ENCODE data around the gene PCSK1.
"Not testable (repeated sequence)": the region's sequence is repeated elsewhere in the genome, so short reads cannot be mapped to it uniquely, and the experiment has no call there.

DNA sequence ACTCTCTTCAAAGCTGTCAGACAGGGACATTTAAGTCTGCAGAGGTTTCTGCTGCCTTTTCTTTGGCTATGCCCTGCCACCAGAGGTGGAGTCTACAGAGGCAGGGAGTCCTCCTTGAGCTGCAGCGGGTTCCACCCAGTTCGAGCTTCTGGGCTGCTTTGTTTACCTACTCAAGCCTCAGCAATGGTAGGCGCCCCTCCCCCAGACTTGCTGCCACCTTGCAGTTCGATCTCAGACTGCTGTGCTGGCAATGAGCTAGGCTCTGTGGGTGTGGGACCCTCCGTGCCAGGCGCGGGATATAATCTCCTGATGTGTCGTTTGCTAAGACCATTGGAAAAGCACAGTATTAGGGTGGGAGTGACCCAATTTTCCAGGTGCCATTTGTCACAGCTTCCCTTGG, 65.7 kb downstream of the PCSK1 start:
- not testable (repeated sequence) for TF ChIP-seq POLR2A, EP300, POLR2AphosphoS5 (IDR thresholded peaks at IDR 0.05)
- TF ChIP-seq, protein P1, sequence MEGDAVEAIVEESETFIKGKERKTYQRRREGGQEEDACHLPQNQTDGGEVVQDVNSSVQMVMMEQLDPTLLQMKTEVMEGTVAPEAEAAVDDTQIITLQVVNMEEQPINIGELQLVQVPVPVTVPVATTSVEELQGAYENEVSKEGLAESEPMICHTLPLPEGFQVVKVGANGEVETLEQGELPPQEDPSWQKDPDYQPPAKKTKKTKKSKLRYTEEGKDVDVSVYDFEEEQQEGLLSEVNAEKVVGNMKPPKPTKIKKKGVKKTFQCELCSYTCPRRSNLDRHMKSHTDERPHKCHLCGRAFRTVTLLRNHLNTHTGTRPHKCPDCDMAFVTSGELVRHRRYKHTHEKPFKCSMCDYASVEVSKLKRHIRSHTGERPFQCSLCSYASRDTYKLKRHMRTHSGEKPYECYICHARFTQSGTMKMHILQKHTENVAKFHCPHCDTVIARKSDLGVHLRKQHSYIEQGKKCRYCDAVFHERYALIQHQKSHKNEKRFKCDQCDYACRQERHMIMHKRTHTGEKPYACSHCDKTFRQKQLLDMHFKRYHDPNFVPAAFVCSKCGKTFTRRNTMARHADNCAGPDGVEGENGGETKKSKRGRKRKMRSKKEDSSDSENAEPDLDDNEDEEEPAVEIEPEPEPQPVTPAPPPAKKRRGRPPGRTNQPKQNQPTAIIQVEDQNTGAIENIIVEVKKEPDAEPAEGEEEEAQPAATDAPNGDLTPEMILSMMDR (IDR thresholded peaks at IDR 0.05), result not testable (repeated sequence)

Measured in sigmoid colon (tissue), 4 donors.